Measurements from ENCODE around the gene NLK.
A peak's percentile ranks its signal among the peaks of the same experiment; 100 is the strongest.
"Not testable (repeated sequence)": the region's sequence is repeated elsewhere in the genome, so short reads cannot be mapped to it uniquely, and the experiment has no call there.

Gene NLK

GRCh38 chr17:28076144-28076543 lies 33.7 kb downstream of the NLK start:
- DNase-seq, result no peak

GRCh38 chr17:28077140-28077539 lies 34.7 kb downstream of the NLK start:
- peak in 1 of 2 donors; percentile 17 for DNase-seq

- DNase-seq, result peak; percentile 45 to 56
These were observed 36.1 kb downstream of the NLK start for GRCh38 chr17:28078341-28079229.

GRCh38 chr17:28081467-28081866 lies 39.0 kb downstream of the NLK start:
- DNase-seq, result no peak

- no peak for DNase-seq
These were observed 43.3 kb downstream of the NLK start for GRCh38 chr17:28085766-28086165.

- DNase-seq, result no peak
These were observed 44.0 kb downstream of the NLK start for GRCh38 chr17:28086519-28086918.

- DNase-seq, result no peak
These were observed 45.3 kb downstream of the NLK start for GRCh38 chr17:28087743-28088142.

GRCh38 chr17:28090551-28090950 lies 48.1 kb downstream of the NLK start:
- DNase-seq, result no peak

GRCh38 chr17:28092088-28092487 lies 49.6 kb downstream of the NLK start:
- no peak for DNase-seq

- DNase-seq, result no peak
These were observed 51.7 kb downstream of the NLK start for GRCh38 chr17:28093999-28094716.

GRCh38 chr17:28096756-28097155 lies 54.3 kb downstream of the NLK start:
- no peak for DNase-seq

GRCh38 chr17:28097254-28097653 lies 54.8 kb downstream of the NLK start:
- no peak for DNase-seq

- no peak for DNase-seq
These were observed 55.4 kb downstream of the NLK start for GRCh38 chr17:28097901-28098300.

GRCh38 chr17:28098591-28098990 lies 56.1 kb downstream of the NLK start:
- DNase-seq, result not testable (repeated sequence)

- DNase-seq, result no peak
These were observed 57.8 kb downstream of the NLK start for GRCh38 chr17:28100251-28100650.

GRCh38 chr17:28100936-28101335 lies 58.5 kb downstream of the NLK start:
- no peak for DNase-seq

- DNase-seq, result no peak
These were observed 59.4 kb downstream of the NLK start for GRCh38 chr17:28101919-28102318.

- DNase-seq, result no peak
These were observed 63.0 kb downstream of the NLK start for GRCh38 chr17:28105501-28105900.

GRCh38 chr17:28110184-28110583 lies 67.7 kb downstream of the NLK start:
- DNase-seq, result no peak

- DNase-seq, result peak; percentile 7 to 15
These were observed 69.7 kb downstream of the NLK start for GRCh38 chr17:28112181-28112580.

GRCh38 chr17:28112606-28113005 lies 70.1 kb downstream of the NLK start:
- DNase-seq, result no peak

- DNase-seq, result no peak
These were observed 70.8 kb downstream of the NLK start for GRCh38 chr17:28113269-28113668.

GRCh38 chr17:28115046-28115445 lies 72.6 kb downstream of the NLK start:
- no peak for DNase-seq

- DNase-seq, result no peak
These were observed 74.8 kb downstream of the NLK start for GRCh38 chr17:28117304-28117703.

Data from inflammatory macrophage treated with lipopolysaccharide for 1 hour (primary cell).